IPS-20b (cell line): ENCODE results near the gene MPPED2.

Experiments
- H3K27ac ChIP-seq: one replicate; pipeline ENCODE4 v1.5.1; 2013; ENCODE audit warnings: low read length
- H3K27me3 ChIP-seq: 2 replicates; pipeline ENCODE4 v1.6.1; 2013; ENCODE audit warnings: mild to moderate bottlenecking, low read length, inconsistent platforms; ENCODE audit not compliant: insufficient read depth
- H3K36me3 ChIP-seq: 2 replicates; pipeline ENCODE4 v1.6.1; 2013; ENCODE audit warnings: low read depth, mild to moderate bottlenecking, inconsistent platforms, low read length, moderate library complexity; ENCODE audit not compliant: insufficient read depth
- H3K4me1 ChIP-seq: 2 replicates; pipeline ENCODE4 v1.6.1; 2013; ENCODE audit warnings: mild to moderate bottlenecking, control low read depth, inconsistent platforms, low read length, moderate library complexity; ENCODE audit not compliant: insufficient read depth
- H3K4me3 ChIP-seq: 2 replicates; pipeline ENCODE4 v1.5.1; 2013; ENCODE audit warnings: mild to moderate bottlenecking, low read length, inconsistent platforms
- H3K9ac ChIP-seq: 2 replicates; pipeline ENCODE4 v1.6.1; 2013; ENCODE audit warnings: low read depth, mild to moderate bottlenecking, inconsistent platforms, low read length, moderate library complexity
- H3K9me3 ChIP-seq: 2 replicates; pipeline ENCODE4 v1.6.1; 2013; ENCODE audit warnings: mild to moderate bottlenecking, low read depth, low read length, inconsistent platforms; ENCODE audit not compliant: insufficient read depth

The MPPED2 gene

DNA sequence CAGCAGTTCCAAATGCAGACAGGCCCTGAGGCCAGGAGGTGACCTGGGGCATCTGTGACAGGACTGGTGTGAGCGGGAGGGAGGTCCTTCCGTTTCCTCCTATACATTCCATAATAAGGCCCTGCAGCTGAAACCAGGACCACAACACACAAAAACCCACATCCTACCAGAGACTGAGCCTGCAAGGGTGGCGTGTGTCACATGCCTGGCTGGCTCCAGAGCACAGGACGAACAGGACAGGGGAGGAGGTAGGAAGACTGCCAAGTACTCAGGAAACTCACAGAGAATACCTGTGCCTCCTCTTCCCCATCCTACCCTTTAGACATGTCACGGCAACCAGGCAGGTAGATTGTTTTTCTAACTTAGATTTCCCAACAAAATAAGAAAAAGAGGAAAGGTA lies 159.4 kb downstream of the MPPED2 start:
- no peaks in the 10 kb centered on the region for H3K36me3 ChIP-seq
- no peak overlapping the region for H3K9ac ChIP-seq
- H3K27me3 ChIP-seq: no peaks in the 10 kb centered on the region
- H3K4me1 ChIP-seq: peaks cover 22% of the 10 kb centered on the region; the same call in 1 of the 2 replicates
- no peak overlapping the region for H3K4me3 ChIP-seq
- H3K27ac ChIP-seq: no peak overlapping the region
- no peaks in the 10 kb centered on the region for H3K9me3 ChIP-seq

DNA sequence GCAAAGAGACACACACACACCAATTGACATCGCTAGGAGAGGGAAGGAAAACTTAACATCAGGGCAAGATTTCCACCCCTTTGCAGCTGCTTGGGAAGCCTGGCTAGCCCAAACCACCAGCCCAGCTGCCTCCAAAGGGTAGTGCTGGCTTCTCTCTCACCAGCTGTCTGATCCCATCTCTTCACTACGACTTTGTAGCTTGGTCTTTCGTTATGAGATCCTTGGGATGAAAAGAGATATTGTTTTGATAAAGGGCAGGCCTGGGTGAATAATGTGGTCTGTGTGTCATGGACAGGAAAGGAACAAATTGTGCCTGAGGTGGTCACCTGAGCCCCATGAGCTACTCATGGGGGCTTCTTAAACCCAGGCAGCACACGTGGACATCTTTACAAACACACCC lies 161.3 kb downstream of the MPPED2 start:
- H3K9ac ChIP-seq: no peak overlapping the region
- peaks cover 23% of the 10 kb centered on the region; the same call in 1 of the 2 replicates for H3K4me1 ChIP-seq
- no peaks in the 10 kb centered on the region for H3K36me3 ChIP-seq
- H3K4me3 ChIP-seq: no peak overlapping the region
- no peaks in the 10 kb centered on the region for H3K9me3 ChIP-seq
- no peak overlapping the region for H3K27ac ChIP-seq
- H3K27me3 ChIP-seq: no peaks in the 10 kb centered on the region; the same call in 1 of the 2 replicates

DNA sequence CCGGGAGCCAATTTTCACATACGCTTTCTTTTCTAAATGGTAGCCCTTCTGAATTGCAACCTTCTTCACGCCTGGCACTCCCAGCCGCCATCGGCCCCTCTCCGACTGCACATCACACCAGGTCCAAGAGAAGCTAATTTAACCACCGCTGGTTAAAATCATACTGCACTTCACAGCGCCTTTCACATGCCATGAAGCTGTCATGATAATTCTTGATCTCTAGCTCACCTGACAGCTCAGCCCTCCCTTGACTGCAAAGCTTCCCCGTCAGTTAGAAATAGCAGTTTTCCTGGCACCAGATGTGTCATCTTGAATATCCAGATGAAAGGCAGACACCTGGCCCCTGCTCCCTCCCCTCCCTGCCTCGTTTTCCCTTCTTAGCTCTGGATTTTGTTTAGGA lies 161.8 kb downstream of the MPPED2 start:
- Histone ChIP-seq H3K27me3 (no peaks in the 10 kb centered on the region; the same call in 1 of the 2 replicates), H3K4me3 (no peak overlapping the region), H3K4me1 (peaks cover 23% of the 10 kb centered on the region; the same call in 1 of the 2 replicates), H3K27ac (no peak overlapping the region), H3K36me3 (no peaks in the 10 kb centered on the region), H3K9ac (no peak overlapping the region), H3K9me3 (no peaks in the 10 kb centered on the region)

DNA sequence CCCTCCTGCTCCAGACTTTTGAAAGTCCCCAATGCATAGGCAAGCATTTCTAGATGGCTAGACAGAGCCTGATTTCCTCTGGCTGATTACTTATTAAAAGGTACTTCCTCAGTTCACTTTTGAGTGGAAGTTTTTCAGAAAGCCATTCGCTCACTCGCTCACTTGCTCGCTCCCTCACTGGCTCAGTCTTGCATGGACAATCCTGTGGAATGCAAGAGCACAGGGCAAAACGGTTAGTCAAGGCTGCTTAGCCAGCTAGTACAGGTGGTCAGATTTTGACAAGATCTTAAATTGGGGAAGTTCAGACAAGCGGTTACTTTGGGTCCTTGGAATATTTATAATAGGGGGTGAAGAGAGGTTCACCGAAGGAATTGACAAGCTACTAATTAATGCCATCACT lies 162.3 kb downstream of the MPPED2 start:
- Histone ChIP-seq H3K27ac (no peak overlapping the region), H3K9ac (no peak overlapping the region), H3K27me3 (no peaks in the 10 kb centered on the region; the same call in 1 of the 2 replicates), H3K4me3 (no peak overlapping the region), H3K4me1 (peaks cover 23% of the 10 kb centered on the region; the same call in 1 of the 2 replicates), H3K9me3 (no peaks in the 10 kb centered on the region), H3K36me3 (no peaks in the 10 kb centered on the region)

DNA sequence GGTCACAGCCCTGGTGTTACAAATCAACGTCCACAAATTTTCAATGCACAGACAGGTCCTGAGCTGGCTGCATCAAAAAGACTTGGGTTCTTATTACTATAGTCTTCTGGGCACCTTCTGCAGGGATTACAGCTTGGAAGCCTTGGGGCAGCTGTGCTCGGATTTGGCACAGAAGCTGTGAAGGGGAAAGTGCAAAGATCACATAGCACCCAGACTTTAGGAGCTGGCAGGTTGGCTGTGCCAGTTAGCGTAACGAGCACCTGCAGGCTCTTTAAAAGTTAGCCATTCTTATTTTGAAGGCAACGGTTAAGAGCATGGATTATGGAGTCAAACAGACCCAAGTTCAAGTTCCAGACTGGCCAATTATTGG lies 162.9 kb downstream of the MPPED2 start:
- Histone ChIP-seq H3K27ac (no peak overlapping the region), H3K9ac (no peak overlapping the region; the same call in 1 of the 2 replicates), H3K9me3 (no peaks in the 10 kb centered on the region), H3K27me3 (no peaks in the 10 kb centered on the region; the same call in 1 of the 2 replicates), H3K4me1 (peaks cover 23% of the 10 kb centered on the region; the same call in 1 of the 2 replicates), H3K4me3 (peak overlapping the region; percentile 37; the same call in 1 of the 2 replicates), H3K36me3 (no peaks in the 10 kb centered on the region)

DNA sequence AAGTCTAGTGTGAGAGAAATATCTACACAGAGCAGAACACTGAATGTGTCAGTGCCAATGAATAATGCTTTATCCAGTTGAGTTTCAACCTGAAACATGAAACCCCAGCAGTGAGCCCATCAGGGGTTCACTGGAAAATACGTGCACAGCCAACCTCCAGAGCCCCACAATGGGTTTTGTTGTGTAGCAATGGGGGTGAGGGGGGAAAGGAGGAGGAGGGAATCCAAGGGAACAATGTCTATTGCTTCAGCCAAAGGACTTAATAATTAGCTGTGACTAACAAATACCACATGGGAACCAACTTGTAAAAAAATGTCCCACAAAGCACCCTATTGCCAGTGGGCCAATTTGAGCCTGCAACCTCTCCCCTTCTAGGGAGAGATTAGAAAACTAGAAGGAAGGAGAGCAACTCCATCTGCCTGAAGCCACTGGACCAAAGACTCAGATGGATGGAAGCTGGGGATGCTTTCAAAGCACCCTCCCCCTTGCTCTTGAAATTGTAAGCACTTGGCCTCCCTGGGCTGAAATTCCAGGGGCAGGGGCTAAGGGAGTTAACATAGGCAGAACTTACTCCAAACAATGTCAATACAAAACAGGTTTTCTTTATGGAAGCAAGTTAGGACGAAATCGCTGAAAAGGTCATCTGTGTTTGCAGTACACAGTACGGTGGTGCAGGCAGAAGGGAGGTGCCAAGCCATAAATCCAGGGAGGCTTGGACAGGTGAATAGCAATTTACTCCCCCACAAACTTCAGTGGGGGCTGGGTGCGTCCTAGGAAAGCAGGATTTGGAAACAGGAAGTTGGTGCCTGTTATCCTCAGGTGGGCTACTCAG lies 163.5 kb downstream of the MPPED2 start:
- no peak overlapping the region for H3K27ac ChIP-seq
- no peaks in the 10 kb centered on the region; the same call in 1 of the 2 replicates for H3K27me3 ChIP-seq
- H3K4me1 ChIP-seq: peaks cover 26% of the 10 kb centered on the region; the same call in 1 of the 2 replicates
- H3K4me3 ChIP-seq: peak overlapping the region; percentile 37; the same call in 1 of the 2 replicates
- no peak overlapping the region; the same call in 1 of the 2 replicates for H3K9ac ChIP-seq
- no peaks in the 10 kb centered on the region for H3K36me3 ChIP-seq
- H3K9me3 ChIP-seq: no peaks in the 10 kb centered on the region

DNA sequence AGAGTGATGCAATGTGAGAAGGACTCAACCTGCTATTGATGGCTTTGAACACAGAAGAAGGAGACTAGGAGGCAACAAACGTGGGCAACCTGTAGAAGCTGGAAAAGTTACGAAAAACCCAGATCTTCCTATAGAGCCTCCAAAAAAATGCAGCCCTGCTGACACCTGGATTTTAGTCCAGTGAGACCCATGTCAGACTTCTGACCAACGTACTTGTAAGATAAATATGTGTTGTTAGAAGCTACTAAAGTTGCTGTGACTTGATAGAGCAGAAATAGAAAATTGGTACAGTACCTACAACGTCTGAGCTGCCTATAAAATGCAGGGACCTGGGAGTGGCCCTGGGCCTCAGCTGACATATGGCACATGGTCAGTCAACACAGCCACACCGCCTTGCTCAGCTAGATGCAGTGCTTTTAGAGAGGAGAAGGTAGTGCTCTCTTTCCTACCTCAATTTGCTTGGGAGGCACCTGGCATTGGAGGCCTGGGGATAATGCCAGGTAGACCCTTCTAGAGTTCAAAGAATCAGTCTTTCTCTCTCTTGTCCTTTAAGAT lies 165.8 kb downstream of the MPPED2 start:
- Histone ChIP-seq H3K4me1 (peaks cover 26% of the 10 kb centered on the region; the same call in 1 of the 2 replicates), H3K9me3 (no peaks in the 10 kb centered on the region), H3K9ac (no peak overlapping the region), H3K27me3 (no peaks in the 10 kb centered on the region; the same call in 1 of the 2 replicates), H3K36me3 (no peaks in the 10 kb centered on the region), H3K27ac (no peak overlapping the region), H3K4me3 (no peak overlapping the region)

DNA sequence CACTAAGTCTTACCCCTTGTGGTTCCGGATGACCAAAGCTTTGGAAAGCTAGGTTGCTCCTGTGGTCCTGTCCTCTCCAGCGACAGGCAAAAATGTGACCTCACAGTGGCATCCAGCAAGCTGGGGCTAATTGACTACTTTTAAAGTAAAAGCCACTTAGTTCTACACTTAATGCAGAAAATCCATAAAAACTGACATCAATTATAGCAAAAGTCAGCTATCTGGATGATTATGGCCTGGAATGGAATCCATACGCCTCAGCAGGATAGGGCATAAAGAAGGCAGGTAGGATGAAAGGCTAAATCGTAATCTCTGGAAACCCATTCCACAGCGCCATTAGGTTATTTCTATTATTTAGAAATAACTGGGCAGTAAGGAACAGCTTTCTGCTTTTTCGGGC lies 171.3 kb downstream of the MPPED2 start:
- H3K9me3 ChIP-seq: no peaks in the 10 kb centered on the region
- peaks cover 3% of the 10 kb centered on the region; the same call in 1 of the 2 replicates for H3K4me1 ChIP-seq
- H3K9ac ChIP-seq: no peak overlapping the region
- peaks cover 5% of the 10 kb centered on the region; the same call in 1 of the 2 replicates for H3K27me3 ChIP-seq
- H3K36me3 ChIP-seq: no peaks in the 10 kb centered on the region
- H3K4me3 ChIP-seq: no peak overlapping the region
- no peak overlapping the region for H3K27ac ChIP-seq

DNA sequence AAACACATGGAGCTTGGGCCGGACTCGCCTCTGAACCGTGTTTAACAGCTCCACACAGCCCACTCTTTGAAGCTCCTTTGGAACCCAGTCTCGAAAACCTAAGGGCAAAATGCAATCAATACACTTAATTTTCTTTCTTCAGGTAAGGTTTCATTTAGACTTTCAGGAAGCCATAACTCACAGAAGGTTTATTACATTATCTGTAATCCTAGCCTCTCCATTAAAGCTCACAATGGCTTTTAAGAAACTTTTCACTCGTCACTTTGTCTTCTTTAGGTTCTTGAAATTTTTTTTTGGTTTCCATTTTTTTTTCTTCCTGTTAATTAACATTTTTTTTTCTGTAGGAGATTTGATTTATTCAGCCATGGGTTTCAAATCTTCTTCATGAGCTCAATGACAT lies 171.9 kb downstream of the MPPED2 start:
- peaks cover 11% of the 10 kb centered on the region; the same call in 1 of the 2 replicates for H3K27me3 ChIP-seq
- no peaks in the 10 kb centered on the region for H3K36me3 ChIP-seq

DNA sequence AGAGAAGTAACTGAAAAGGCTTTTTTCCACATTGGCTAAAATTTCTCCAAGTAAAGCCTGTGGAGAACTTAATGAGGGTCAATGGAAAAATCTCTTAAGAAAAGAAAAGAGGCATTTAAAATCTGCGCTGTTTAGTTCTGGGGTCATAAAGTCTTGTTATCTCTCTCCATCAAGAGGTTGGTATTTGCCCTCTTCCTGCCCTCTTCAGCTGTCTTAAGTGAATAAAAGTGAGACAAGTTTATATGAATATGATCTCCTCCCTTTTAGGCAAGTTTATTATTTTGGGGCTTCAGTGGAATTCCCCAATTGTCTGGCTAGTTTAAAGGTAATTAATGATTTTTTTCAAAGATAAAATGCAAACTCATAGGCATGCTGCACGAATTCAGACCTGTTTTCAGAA lies 173.6 kb downstream of the MPPED2 start:
- peaks cover 26% of the 10 kb centered on the region for H3K27me3 ChIP-seq
- no peak overlapping the region for H3K4me3 ChIP-seq
- H3K27ac ChIP-seq: no peak overlapping the region
- H3K9me3 ChIP-seq: no peaks in the 10 kb centered on the region
- no peak overlapping the region for H3K9ac ChIP-seq
- no peaks in the 10 kb centered on the region for H3K4me1 ChIP-seq
- H3K36me3 ChIP-seq: no peaks in the 10 kb centered on the region

More for the DNA sequence above, 171.9 kb downstream of the MPPED2 start:
- peaks cover 3% of the 10 kb centered on the region; the same call in 1 of the 2 replicates for H3K4me1 ChIP-seq
- H3K9ac ChIP-seq: no peak overlapping the region
- no peaks in the 10 kb centered on the region for H3K9me3 ChIP-seq
- H3K4me3 ChIP-seq: no peak overlapping the region
- H3K27ac ChIP-seq: no peak overlapping the region

DNA sequence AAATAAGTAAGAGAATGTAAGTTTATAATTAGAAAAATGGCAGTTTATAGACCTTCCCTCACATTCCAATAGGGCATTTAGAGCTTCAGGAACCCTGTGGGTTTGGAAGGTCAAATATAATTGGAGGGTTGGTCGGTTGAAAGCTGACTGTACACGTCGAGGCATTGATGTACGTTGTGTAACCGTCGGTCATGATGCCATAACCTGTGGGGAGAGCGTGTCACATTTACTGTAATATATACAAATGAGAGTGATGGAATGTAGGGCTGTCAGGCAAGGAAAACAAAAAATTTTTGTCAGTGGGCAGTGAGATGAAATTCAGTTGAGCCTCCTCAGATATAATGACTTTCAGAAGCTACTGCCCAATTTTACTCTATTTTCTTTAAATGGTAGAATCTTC lies 174.8 kb downstream of the MPPED2 start:
- Histone ChIP-seq H3K27me3 (peaks cover 30% of the 10 kb centered on the region), H3K36me3 (no peaks in the 10 kb centered on the region), H3K9ac (no peak overlapping the region), H3K27ac (no peak overlapping the region), H3K9me3 (no peaks in the 10 kb centered on the region), H3K4me1 (peaks cover 9% of the 10 kb centered on the region; the same call in 1 of the 2 replicates), H3K4me3 (no peak overlapping the region)
